Stimulated activated CD4-positive, alpha-beta T cell treated with anti-CD3 and anti-CD28 coated beads, Interleukin-1b, Interleukin-23, amount 100 ng/mL, for 24 hours (primary cell): ENCODE data around the gene OTX2.

Experiments
- DNase-seq, 4 experiments: peaks; one replicate each; pipeline ENCODE4 v3.0.0-alpha.2; 2020; ENCODE audit warnings: low read depth in 4 of 4, low spot score in 1 of 4

Gene OTX2

DNA sequence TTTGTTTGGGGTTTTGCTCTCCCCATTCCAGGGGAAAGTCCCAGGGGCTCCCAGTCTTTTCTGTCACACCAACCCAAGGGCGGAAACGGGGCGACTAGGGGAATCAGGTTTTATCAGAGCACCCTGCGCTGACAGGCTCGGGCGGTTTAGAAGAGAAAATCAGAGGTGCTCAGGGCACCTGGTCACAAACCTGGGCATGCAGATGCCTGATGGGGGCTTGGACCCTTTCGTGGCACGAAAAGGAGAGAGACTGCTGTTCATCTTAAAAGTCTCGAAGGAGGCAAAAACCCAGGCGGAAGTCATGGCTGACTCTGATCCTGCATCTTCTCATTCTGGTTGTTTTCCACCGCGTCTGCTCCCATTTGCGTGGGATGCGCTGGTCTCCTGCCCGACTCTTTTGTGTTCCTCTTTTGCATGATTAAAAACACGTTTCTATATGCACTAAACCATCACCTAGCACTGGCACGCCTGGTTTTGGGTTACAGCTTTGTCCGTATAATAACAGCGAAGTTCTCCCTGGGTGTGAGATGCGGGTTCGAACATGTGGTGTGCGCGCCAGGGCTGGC is 13.2 kb downstream of the OTX2 start:
- DNase-seq, result no peak

DNA sequence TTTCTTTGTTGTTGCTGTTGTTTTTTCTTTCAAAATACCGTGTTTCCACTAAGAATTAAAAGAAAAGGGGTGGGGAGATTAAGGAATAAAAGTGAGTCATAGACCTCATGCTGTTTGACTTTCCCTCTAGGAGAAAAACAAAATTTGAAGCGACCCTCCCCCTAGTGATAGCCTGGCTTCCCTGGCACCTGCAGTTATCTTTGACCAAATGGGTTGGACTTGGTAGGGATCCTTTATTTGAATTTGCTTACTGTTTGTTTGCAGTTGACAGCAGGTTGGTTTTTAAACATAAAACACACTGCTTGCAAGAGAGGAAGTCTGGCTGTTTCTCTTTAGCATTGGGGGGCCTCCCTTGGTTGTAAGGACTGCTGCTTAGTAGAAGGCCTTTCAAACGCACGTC is 14.0 kb downstream of the OTX2 start:
- no peak for DNase-seq

DNA sequence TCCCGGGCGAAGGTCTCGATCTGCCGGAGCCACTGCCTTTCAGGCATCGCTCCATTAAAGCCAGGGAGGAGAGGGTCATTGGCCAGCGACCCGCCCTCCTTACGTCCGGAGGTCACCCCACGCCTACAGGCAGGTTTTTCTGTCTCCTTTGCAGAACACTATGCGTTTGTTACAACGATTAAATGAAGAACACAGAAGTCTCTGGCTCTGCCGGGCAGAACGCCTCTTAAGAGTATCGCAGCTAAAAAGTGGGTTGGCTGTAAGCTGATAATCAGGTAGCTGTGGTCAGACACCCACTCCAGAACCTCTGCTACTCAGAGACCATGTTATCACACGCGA is 15.0 kb downstream of the OTX2 start:
- DNase-seq, result no peak

DNA sequence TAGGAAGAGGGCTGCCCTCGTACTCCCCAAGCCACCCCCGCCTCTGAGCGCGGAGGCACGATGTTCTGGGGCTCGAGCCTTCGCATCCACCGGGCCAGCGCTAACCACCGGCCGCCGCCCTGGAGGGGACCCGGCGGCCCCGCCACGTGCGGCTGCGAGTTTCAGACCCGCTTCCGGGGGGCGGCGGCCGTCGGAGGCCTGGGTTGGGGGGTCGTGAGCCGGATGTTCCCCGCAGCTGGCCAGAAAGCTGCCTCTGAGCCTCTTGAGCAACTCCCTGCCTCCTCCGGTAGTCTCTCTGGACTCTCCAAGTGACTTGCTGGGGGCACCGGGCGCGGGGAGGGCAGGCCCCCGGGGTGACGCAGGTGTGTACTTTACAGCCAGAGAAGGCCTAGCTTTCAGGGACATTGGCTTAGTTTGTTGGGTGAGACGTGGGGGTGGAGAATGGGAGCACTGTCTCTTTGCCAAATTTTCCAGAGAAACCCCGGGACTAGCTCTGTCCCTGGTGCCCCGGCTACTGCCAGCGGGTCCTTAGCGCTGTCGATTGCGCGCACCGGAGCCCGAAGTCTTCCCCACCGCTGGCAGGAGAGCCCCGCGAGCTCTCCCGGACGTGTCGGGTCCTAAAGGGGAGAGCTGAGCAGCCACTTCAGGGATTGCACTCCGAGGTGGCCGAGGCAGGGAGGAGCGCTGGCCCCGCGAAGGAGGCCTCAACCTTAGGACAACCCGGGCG is 15.6 kb downstream of the OTX2 start:
- no peak for DNase-seq

DNA sequence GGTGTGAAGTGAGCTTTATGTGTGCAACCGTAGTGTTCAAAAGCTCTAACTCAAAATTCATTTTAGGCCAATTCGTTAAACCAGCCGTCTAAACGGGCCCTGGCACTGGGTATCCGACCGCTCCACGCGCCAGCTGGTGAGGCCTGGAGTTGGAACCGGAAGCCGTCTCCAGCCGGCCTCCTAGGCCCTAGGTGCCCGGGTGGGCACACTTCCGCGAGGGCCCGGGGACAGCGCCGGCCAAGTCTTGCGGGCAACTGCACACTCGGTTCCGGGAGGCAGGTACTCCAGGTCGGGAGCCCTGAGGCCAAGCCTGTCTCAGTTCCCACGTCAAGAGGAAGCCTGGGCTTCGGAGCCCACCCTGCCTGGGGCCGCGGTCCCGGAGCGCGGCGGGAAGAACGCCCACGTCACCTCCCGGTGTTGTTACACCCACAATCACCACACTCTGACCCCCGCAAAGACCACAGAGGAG is 16.2 kb downstream of the OTX2 start:
- no peak for DNase-seq

DNA sequence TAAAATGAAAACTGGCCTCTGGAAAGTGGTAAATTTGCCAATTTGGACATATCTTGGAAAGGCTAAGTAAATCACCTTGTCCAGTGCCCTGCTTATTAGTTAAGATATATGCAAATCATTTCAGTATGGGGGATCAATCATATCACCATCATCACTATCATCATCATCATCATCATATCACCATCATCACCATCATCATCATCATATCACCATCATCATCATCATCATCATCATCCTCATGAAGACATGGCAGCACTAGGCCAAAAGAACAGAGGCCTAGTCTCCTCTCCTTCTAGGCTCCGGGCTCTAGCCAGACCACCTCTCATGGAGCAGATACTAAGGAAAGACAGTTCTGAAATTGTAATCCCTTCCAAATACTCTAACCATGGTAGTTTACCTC is 20.3 kb downstream of the OTX2 start:
- no peak for DNase-seq

DNA sequence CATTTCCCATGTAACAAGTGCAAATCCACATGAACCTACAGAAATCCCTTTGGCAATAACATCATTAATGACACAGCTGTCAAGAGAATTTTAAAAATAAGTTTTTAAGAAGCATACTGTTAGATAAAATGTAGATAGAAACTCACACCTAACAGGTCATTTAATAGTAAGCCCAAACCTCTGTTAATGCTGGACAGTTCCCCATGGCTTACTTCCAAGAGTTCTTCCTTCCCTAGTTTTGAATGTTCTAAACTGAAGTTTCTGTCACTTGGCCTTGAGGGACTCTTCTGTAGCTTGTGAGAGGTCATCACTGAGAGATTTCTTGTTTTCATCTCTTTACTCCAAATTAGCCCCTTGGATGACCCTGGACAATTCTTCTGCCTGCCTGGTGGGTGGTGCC is 22.7 kb downstream of the OTX2 start:
- no peak for DNase-seq

DNA sequence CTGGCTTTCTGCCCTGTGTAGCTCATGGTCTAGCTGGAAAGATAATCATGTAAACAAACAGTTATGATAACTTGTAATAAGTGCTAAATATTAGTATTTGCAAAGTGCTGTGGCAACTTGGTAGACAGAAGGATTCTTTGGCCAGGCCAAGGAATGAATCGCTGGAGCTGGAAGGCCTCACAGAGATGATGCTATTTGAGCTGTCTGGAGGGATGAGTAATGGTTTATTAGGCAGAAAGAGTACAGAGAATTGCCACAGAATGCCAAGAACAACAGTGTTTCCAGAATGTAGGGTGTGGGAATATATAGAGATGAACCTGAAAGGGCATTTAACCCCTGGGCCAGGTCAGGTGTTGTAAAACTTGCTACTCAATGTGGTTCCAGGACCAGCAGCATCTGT is 27.6 kb downstream of the OTX2 start:
- DNase-seq, result no peak

DNA sequence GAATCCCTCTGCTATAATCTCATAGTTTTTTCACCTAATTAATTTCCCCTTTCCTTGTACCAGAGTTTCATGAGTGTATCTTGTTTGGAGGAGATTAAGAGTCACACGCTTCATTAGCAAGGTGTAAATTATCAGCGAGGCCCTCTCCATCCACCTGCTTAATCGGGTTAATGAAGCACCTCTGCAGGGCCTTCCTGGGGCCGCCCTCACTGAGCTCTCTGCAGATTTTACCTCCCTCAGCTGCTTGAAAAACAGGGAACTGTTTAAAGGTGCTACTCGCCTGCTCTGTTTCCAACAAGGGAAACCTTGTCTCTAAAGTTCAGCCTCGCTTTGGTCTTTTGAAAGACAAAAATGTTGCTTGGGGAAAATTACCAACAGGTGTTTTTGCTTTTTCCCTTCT is 35.8 kb downstream of the OTX2 start:
- no peak for DNase-seq

DNA sequence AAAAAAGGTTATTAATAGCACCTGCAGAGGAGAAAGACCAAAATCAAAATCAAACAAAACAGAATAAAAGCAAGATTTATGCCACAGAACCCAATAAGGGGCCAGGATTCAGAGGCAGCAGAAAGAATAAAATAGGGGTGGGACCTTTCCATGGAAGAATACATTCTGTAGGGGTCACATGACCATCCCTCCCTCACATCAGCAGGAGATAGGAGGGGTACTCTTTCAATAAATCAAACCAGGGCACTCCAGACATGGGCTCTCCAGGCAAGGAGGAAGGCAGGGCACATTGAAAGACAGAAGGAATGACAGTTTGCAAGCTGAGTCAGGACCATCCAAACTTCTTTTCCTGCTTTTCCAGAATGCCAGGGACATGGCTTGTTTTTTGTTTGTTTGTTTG is 39.8 kb downstream of the OTX2 start:
- no peak for DNase-seq

DNA sequence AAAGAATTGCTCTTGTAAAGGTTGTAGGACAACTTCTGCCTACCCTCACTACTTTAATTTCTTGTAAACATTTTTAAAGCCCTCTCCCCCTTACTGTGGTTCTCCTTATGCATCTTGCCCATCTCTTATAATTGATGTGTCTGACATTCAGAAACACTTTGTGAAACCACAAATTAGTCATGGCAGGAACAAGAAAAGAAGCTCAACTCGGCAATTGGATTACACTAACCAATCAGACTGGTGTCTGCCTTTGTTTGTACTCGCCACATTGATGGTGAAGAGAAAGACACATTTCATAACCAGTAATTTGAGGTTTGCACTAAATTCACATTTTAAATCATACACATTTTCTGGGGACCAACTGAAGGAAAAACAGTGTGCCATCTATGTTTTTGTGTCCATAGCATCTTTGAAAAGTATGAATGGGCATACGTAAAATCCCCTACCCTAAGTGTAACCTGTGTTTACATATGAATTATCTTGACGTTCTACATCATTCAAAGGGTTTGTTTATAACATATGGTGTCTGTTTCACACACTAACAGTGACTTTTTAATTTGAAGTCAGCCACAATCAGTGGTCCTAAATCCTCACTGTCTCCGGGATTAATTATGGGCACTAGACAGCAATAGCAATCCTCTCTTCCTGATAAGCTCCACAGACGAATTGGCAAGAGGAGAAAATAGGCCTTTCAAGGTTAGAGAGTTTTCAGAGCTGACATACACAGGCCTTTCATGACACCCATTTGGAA is 49.9 kb downstream of the OTX2 start:
- no peak for DNase-seq

DNA sequence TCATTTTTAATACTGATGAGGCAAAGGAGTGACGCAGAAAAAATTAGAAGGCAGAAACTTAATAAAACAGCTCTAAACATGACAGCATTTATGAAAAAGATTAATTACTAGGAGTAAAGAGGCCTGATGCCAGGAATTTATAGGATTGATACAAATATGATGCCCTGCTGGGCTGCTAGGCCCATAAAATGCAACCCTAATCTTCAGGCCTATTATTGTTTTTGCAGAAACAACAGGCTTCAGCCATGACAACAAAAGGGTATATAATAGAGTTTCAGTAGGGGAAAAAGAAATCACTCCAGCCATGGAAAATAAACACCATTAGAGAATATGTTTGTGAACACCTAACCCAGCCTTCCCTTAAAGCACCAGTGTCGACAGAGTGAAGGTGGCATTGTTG is 50.6 kb downstream of the OTX2 start:
- DNase-seq, result no peak

DNA sequence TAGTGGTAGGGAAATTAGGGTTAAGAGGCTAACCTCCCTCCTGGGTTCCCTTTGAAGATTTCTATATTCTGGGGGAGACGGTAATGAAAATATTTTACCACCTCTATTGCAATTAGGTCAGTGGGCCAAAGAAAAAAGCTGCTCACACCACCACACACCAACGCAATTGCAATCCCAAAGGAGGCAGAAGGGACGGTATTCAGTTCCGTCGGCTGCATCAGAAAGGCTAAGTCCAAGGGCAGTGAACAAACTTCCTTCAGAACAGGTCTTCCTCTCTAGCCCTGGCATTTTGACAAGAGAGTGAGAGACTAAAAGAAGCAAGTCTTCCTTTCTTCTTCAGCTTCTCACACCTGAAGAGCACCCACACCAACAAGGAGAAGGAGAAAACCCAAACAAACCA is 51.2 kb downstream of the OTX2 start:
- no peak for DNase-seq

DNA sequence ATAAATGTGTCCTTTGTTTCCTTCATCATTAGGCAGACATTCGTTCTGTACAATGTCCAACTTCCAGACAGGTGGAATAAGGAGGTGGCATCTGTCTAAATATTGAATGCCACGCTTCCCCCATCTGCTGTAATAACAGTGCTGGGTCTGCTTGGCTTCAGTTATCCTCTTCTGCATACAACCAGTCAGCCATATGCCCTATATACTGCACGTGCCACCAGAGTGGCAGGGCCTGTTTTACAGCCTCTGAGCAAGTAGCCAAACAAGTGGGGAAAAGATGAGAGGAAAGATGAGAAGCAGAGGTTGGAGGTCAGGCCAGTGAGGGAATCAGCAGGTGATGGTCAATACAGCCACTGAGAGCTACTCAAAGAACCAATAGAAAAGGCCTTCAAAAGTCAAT is 55.4 kb downstream of the OTX2 start:
- DNase-seq, result no peak

DNA sequence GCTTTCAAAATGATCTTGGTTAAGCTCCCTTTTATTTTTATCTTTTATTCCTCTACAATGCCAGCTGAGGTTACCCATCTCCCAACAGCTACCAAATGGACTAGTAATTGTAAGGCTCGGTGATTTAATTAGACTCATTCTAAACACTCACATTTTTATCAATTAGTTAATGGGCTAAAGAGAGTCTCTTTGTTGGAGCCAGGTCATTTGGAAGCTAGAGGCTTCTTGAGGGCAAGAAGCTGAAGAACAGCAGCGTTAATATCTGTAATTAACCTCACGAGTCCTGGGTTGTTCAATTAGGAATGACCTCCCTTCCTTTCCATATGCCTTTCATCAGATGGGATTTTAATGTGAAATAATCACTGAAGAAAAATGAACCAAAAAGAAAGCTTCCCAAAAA is 56.9 kb downstream of the OTX2 start:
- no peak for DNase-seq

DNA sequence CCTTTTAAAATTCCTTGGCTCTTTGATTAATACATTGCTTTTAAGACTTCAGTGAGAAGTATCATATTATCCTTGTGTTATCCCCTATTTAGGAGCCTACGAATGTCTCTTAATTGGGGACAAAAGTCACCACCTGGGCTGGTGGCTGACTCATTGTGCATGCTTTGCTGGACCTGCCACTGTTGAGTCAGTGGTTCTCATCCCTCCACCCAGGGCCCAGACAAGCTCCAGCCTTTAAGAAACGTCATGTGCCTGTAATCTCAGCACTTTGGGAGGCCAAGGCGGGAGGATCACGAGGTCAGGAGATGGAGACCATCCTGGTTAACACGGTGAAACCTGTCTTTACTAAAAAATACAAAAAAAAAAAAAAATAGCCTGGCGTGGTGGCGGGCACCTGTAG is 57.9 kb downstream of the OTX2 start:
- no peak for DNase-seq

DNA sequence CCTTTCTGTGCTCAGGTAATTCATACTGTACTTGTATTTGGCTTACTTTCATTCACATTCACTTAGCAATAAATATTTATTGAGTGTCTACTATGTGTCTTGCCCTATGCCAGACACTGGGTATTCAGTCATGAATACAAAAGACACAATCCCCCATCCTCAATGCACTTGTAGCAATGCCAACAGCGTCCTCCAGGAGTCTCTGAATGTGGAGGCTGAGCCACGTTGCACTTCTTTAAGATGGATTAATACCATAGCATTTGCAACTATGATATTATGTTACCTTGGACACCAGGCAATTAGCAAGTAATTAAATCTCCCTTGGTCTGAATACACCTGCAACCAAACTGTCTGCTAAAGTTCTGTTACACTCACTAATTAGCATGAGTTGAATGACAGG is 58.8 kb downstream of the OTX2 start:
- DNase-seq, result no peak
